Nephron (organoid): ENCODE results near the gene ARL5C.
A peak's percentile ranks its signal among the peaks of the same experiment; 100 is the strongest.
"Not testable (repeated sequence)": the region's sequence is repeated elsewhere in the genome, so short reads cannot be mapped to it uniquely, and the experiment has no call there.

Experiments
- H3K27ac Mint-ChIP-seq, 3 experiments: 2 replicates each; pipeline ENCODE4 v1.8.0; 2020; ENCODE audit warnings: mixed read lengths in 3 of 3, mild to moderate bottlenecking in 2 of 3, moderate library complexity in 1 of 3
- H3K27me3 Mint-ChIP-seq: 2 replicates; pipeline ENCODE4 v1.8.0; 2021; ENCODE audit warnings: low read depth, mild to moderate bottlenecking, moderate library complexity, mixed read lengths
- H3K36me3 Mint-ChIP-seq: 2 replicates; pipeline ENCODE4 v1.8.0; 2020; ENCODE audit warnings: low read depth, mixed read lengths
- H3K4me1 Mint-ChIP-seq: 2 replicates; pipeline ENCODE4 v1.8.0; 2020; ENCODE audit warnings: mixed read lengths
- H3K4me3 Mint-ChIP-seq, 3 experiments: 2 replicates each; pipeline ENCODE4 v1.8.0; 2020; ENCODE audit warnings: mild to moderate bottlenecking in 3 of 3, mixed read lengths in 3 of 3, moderate library complexity in 2 of 3
- H3K9me3 Mint-ChIP-seq: 2 replicates; pipeline ENCODE4 v1.8.0; 2020; ENCODE audit warnings: mixed read lengths
- TF ChIP-seq, protein P1 (sequence below), 3 experiments: fragments of 200-600 bp; sonication (generic); IDR thresholded peaks; one replicate each; pipeline ENCODE4 v1.5.0; 2021; ENCODE audit warnings: antibody characterized with exemption in 3 of 3; ENCODE audit not compliant: unreplicated experiment in 3 of 3

The ARL5C gene

DNA sequence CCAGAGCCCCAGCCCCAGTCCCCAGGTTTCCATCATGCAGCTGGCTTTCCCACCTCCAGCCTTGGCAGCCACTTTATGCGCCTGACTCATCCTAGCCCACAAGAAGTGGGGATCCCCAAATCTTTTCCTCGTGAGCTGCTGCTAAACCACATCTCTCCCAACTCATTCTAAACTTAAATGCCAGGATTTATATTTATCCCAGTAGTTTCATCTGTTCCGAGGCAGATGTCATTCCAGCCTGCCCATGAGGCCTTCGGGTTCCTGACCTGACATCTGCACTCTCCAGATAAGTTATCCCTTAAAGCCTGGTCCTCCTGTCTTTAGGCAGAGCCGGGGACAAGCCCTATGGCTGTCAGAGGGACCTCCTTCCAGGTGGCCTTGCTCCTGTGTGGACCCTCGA is 31.1 kb downstream of the ARL5C start:
- peaks cover 30% of the 10 kb centered on the region for H3K4me1 Mint-ChIP-seq
- TF ChIP-seq, protein P1, sequence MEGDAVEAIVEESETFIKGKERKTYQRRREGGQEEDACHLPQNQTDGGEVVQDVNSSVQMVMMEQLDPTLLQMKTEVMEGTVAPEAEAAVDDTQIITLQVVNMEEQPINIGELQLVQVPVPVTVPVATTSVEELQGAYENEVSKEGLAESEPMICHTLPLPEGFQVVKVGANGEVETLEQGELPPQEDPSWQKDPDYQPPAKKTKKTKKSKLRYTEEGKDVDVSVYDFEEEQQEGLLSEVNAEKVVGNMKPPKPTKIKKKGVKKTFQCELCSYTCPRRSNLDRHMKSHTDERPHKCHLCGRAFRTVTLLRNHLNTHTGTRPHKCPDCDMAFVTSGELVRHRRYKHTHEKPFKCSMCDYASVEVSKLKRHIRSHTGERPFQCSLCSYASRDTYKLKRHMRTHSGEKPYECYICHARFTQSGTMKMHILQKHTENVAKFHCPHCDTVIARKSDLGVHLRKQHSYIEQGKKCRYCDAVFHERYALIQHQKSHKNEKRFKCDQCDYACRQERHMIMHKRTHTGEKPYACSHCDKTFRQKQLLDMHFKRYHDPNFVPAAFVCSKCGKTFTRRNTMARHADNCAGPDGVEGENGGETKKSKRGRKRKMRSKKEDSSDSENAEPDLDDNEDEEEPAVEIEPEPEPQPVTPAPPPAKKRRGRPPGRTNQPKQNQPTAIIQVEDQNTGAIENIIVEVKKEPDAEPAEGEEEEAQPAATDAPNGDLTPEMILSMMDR (IDR thresholded peaks at IDR 0.05; ENCODE audit: unreplicated experiment in 3 of 3), result no peak
- no peaks in the 10 kb centered on the region for H3K9me3 Mint-ChIP-seq

DNA sequence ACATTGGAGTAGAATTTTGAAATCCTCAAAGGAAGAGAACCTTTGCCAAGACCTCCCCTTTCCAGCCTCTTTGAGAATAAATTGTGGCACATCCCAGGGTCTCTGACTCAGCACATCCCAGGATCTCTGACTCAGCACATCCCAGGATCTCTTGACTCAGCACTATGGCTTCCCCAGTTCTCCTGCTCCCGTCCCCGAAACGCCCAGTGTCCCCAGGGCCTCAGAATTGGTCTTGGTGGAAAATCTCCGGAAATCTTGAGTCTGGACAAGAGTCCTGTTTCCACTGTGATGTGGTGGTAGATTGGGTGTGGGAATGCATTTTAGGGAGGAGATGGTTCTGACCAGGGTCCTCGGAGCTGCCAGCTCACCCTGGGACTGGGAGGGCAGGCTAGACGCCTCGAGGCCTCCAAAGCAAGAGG is 33.8 kb downstream of the ARL5C start:
- TF ChIP-seq, protein P1 (IDR thresholded peaks at IDR 0.05; ENCODE audit: unreplicated experiment in 3 of 3), result no peak
- no peak overlapping the region for H3K4me3 Mint-ChIP-seq
- H3K4me1 Mint-ChIP-seq, result peaks cover 25% of the 10 kb centered on the region
- peaks cover 15% of the 10 kb centered on the region for H3K27me3 Mint-ChIP-seq
- peak overlapping the region; percentile 41 to 89 (median 46) for H3K27ac Mint-ChIP-seq
- H3K9me3 Mint-ChIP-seq, result no peaks in the 10 kb centered on the region
- peaks cover 6% of the 10 kb centered on the region for H3K36me3 Mint-ChIP-seq

More for the DNA sequence above, 31.1 kb downstream of the ARL5C start:
- Mint-ChIP-seq H3K36me3 (peaks cover 6% of the 10 kb centered on the region), H3K27me3 (peaks cover 18% of the 10 kb centered on the region), H3K4me3 (no peak overlapping the region), H3K27ac (peak overlapping the region in 2 of 3 experiments; percentile 44 to 56)

DNA sequence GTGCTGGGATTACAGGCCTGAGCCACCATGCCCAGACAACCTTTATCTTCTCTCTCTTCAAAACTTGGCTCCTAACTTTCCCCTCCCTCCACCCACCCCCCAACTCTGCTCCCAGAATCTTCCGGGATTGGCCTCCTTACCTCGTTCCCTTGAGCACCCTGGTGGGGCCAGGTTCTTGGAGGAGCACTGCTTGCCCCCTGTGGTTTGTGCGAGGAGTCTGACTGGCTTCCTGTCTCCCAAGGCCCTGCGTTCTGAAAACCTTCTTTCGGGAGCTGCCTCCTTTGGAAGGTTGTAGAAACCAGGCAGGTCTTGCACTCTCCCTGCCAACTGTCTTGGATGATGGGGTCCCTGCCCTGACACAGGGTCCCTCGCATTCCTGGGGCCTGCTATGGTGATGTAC is 34.3 kb downstream of the ARL5C start:
- H3K4me3 Mint-ChIP-seq, result no peak overlapping the region
- H3K9me3 Mint-ChIP-seq, result no peaks in the 10 kb centered on the region
- peak overlapping the region; percentile 41 to 89 (median 46) for H3K27ac Mint-ChIP-seq
- TF ChIP-seq, protein P1 (IDR thresholded peaks at IDR 0.05; ENCODE audit: unreplicated experiment in 3 of 3), result no peak
- peaks cover 25% of the 10 kb centered on the region for H3K4me1 Mint-ChIP-seq
- H3K36me3 Mint-ChIP-seq, result peaks cover 2% of the 10 kb centered on the region
- peaks cover 15% of the 10 kb centered on the region for H3K27me3 Mint-ChIP-seq

DNA sequence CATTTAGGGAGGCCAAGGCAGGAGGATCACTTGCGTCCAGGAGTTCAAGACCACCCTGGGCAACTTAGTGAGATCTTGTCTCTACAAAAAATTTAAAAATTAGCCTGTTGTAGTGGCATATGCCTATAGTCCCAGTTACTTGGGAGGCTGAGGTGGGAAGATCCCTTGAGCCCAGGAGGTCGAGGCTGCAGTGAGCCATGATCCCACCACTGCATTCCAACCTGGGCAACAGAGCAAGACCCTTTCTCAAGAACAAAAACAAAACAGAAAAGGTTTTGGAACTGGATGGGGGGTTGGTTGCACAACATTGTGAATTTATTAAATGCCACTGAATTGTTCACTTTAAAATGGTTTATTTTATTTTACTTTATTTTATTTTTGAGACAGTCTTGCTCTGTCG is 35.8 kb downstream of the ARL5C start:
- H3K4me3 Mint-ChIP-seq, result no peak overlapping the region
- H3K4me1 Mint-ChIP-seq, result peaks cover 25% of the 10 kb centered on the region
- TF ChIP-seq, protein P1 (IDR thresholded peaks at IDR 0.05; ENCODE audit: unreplicated experiment in 3 of 3), result no peak
- H3K27ac Mint-ChIP-seq, result peak overlapping the region in 2 of 3 experiments; percentile 15 to 63
- H3K36me3 Mint-ChIP-seq, result no peaks in the 10 kb centered on the region
- H3K27me3 Mint-ChIP-seq, result peaks cover 15% of the 10 kb centered on the region
- H3K9me3 Mint-ChIP-seq, result no peaks in the 10 kb centered on the region

DNA sequence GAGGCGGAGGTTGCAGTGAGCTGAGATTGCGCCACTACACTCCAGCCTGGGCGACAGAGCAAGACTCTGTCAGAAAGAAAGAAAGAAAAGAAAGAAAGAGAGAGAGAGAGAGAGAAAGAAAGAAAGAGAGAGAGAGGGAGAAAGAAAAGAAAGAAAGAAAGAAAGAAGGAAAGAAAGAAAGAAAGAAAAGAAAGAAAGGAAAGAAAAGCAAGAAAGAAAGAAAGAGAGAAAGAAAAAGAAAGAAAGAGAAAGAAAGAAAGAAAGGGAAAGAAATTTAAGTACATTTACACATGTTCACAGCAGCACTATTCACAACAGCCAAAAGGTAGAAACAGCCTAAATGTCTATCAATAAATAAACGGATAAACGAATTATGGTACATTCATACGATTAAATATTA is 36.4 kb downstream of the ARL5C start:
- Mint-ChIP-seq H3K4me1 (peaks cover 19% of the 10 kb centered on the region), H3K27ac (peak overlapping the region in 2 of 3 experiments; percentile 15 to 63)
- not testable (repeated sequence) for H3K27me3 Mint-ChIP-seq, H3K9me3 Mint-ChIP-seq, H3K4me3 Mint-ChIP-seq, H3K36me3 Mint-ChIP-seq

DNA sequence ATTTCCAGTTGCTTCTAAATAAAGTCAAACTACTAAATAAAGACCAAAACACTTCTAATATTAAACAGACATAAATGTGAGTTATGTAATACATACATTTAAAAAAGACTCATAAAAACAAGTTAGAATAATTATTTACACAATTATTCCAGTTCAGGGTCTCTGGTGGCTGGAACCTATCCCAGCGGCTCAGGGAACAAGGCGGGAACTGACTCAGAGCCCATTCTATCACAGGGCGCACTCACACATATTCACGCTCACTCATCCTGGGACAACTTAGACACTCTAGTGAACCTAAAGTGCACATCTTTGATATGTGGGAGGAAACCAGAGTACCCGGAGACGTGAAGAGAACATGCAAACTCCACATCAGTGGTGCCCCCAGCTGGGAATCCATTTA is 39.5 kb downstream of the ARL5C start:
- no peak overlapping the region for H3K4me3 Mint-ChIP-seq
- no peak overlapping the region for H3K27ac Mint-ChIP-seq
- TF ChIP-seq, protein P1 (IDR thresholded peaks at IDR 0.05; ENCODE audit: unreplicated experiment in 3 of 3), result no peak
- no peaks in the 10 kb centered on the region for H3K9me3 Mint-ChIP-seq
- H3K36me3 Mint-ChIP-seq, result no peaks in the 10 kb centered on the region
- H3K27me3 Mint-ChIP-seq, result peaks cover 4% of the 10 kb centered on the region
- peaks cover 10% of the 10 kb centered on the region for H3K4me1 Mint-ChIP-seq
